ENCODE results near the gene WDR90. TPM values are rescaled to one million over a fixed set of nuclear protein-coding genes. Genes with fewer than 3 reads are reported as not detected.
A peak's percentile ranks its signal among the peaks of the same experiment; 100 is the strongest.
"Not testable (repeated sequence)": the region's sequence is repeated elsewhere in the genome, so short reads cannot be mapped to it uniquely, and the experiment has no call there.

The WDR90 gene
- total and polyA plus RNA-seq, 4 donors = 7.5 to 60.9 (median 23.4) TPM

- intact Hi-C loops (cut with DNase I) = no loop called here
- no peak overlapping the region for H3K4me3 ChIP-seq (ENCODE audit: low read length in 2 of 2)
- peaks cover 0 to 5% of the 10 kb centered on the region in 2 donors for H3K36me3 ChIP-seq (ENCODE audit: control insufficient read depth in 1 of 2, insufficient read depth in 2 of 2, low read length in 1 of 2)
- DNase-seq (peak in 1 of 2 donors; percentile 67), ATAC-seq (ENCODE audit: low FRiP score) (no peak)
- H3K27ac ChIP-seq (ENCODE audit: low read depth in 1 of 2, low read length in 2 of 2) = no peak overlapping the region
- H3K27me3 ChIP-seq (ENCODE audit: control insufficient read depth in 1 of 2, insufficient read depth in 2 of 2, low read length in 1 of 2) = no peaks in the 10 kb centered on the region
- no peaks in the 10 kb centered on the region for H3K9me3 ChIP-seq (ENCODE audit: control insufficient read depth, low read length)
- WGBS, 2 donors = 66 to 70% methylated on average over 10 of the region's 10 CpGs
- no peaks in the 10 kb centered on the region for H3K4me1 ChIP-seq (ENCODE audit: control insufficient read depth in 1 of 2, insufficient read depth in 2 of 2, low read length in 2 of 2)
Measured at GRCh38 chr16:685967-686366, 36.8 kb downstream of the WDR90 start.

GRCh38 chr16:686459-687260 lies 37.5 kb downstream of the WDR90 start:
- 94 to 95% methylated on average over 49 to 51 of the region's 51 CpGs for WGBS, 2 donors
- Histone ChIP-seq H3K27me3 (ENCODE audit: control insufficient read depth in 1 of 2, insufficient read depth in 2 of 2, low read length in 1 of 2) (no peaks in the 10 kb centered on the region), H3K4me3 (ENCODE audit: low read length in 2 of 2) (no peak overlapping the region), H3K9me3 (ENCODE audit: control insufficient read depth, low read length) (no peaks in the 10 kb centered on the region), H3K27ac (ENCODE audit: low read depth in 1 of 2, low read length in 2 of 2) (no peak overlapping the region), H3K36me3 (ENCODE audit: control insufficient read depth in 1 of 2, insufficient read depth in 2 of 2, low read length in 1 of 2) (peaks cover 0 to 5% of the 10 kb centered on the region in 2 donors), H3K4me1 (ENCODE audit: control insufficient read depth in 1 of 2, insufficient read depth in 2 of 2, low read length in 2 of 2) (no peaks in the 10 kb centered on the region)
- intact Hi-C loops (cut with DNase I) = no loop called here
- ATAC-seq (ENCODE audit: low FRiP score) = no peak
- DNase-seq = no peak

- Histone ChIP-seq H3K27me3 (ENCODE audit: control insufficient read depth in 1 of 2, insufficient read depth in 2 of 2, low read length in 1 of 2) (no peaks in the 10 kb centered on the region), H3K4me3 (ENCODE audit: low read length in 2 of 2) (no peak overlapping the region), H3K36me3 (ENCODE audit: control insufficient read depth in 1 of 2, insufficient read depth in 2 of 2, low read length in 1 of 2) (no peaks in the 10 kb centered on the region), H3K4me1 (ENCODE audit: control insufficient read depth in 1 of 2, insufficient read depth in 2 of 2, low read length in 2 of 2) (no peaks in the 10 kb centered on the region), H3K27ac (ENCODE audit: low read depth in 1 of 2, low read length in 2 of 2) (no peak overlapping the region), H3K9me3 (ENCODE audit: control insufficient read depth, low read length) (no peaks in the 10 kb centered on the region)
- DNase-seq (no peak), ATAC-seq (ENCODE audit: low FRiP score) (no peak)
- 90 to 92% methylated on average over 19 of the region's 19 CpGs for WGBS, 2 donors
- intact Hi-C loops (cut with DNase I) = no loop called here
Measured at GRCh38 chr16:687499-687898, 38.3 kb downstream of the WDR90 start.

GRCh38 chr16:689175-689897 lies 40.2 kb downstream of the WDR90 start:
- WGBS, 2 donors = 83% methylated on average over 26 of the region's 26 CpGs
- Histone ChIP-seq H3K4me3 (ENCODE audit: low read length in 2 of 2) (peak overlapping the region in 1 of 2 donors; percentile 71), H3K36me3 (ENCODE audit: control insufficient read depth in 1 of 2, insufficient read depth in 2 of 2, low read length in 1 of 2) (no peaks in the 10 kb centered on the region), H3K27ac (ENCODE audit: low read depth in 1 of 2, low read length in 2 of 2) (no peak overlapping the region), H3K27me3 (ENCODE audit: control insufficient read depth in 1 of 2, insufficient read depth in 2 of 2, low read length in 1 of 2) (no peaks in the 10 kb centered on the region), H3K4me1 (ENCODE audit: control insufficient read depth in 1 of 2, insufficient read depth in 2 of 2, low read length in 2 of 2) (no peaks in the 10 kb centered on the region), H3K9me3 (ENCODE audit: control insufficient read depth, low read length) (no peaks in the 10 kb centered on the region)
- no peak for DNase-seq
- no peak for ATAC-seq (ENCODE audit: low FRiP score)
- intact Hi-C loops (cut with DNase I) = no loop called here

- WGBS, 2 donors = 82 to 85% methylated on average over 16 of the region's 16 CpGs
- ATAC-seq (ENCODE audit: low FRiP score); H3K27me3 ChIP-seq (ENCODE audit: control insufficient read depth in 1 of 2, insufficient read depth in 2 of 2, low read length in 1 of 2); H3K27ac ChIP-seq (ENCODE audit: low read depth in 1 of 2, low read length in 2 of 2); H3K4me3 ChIP-seq (ENCODE audit: low read length in 2 of 2); DNase-seq; intact Hi-C loops (cut with DNase I); H3K4me1 ChIP-seq (ENCODE audit: control insufficient read depth in 1 of 2, insufficient read depth in 2 of 2, low read length in 2 of 2); H3K36me3 ChIP-seq (ENCODE audit: control insufficient read depth in 1 of 2, insufficient read depth in 2 of 2, low read length in 1 of 2); H3K9me3 ChIP-seq (ENCODE audit: control insufficient read depth, low read length): not testable (repeated sequence)
Measured at GRCh38 chr16:691242-691641, 42.1 kb downstream of the WDR90 start.

- H3K27ac ChIP-seq (ENCODE audit: low read depth in 1 of 2, low read length in 2 of 2) = no peak overlapping the region
- no peak overlapping the region for H3K4me3 ChIP-seq (ENCODE audit: low read length in 2 of 2)
- ATAC-seq (ENCODE audit: low FRiP score) = no peak
- H3K9me3 ChIP-seq (ENCODE audit: control insufficient read depth, low read length) = no peaks in the 10 kb centered on the region
- DNase-seq = no peak
- H3K4me1 ChIP-seq (ENCODE audit: control insufficient read depth in 1 of 2, insufficient read depth in 2 of 2, low read length in 2 of 2) = no peaks in the 10 kb centered on the region
- WGBS, 2 donors = 65 to 67% methylated on average over 10 of the region's 10 CpGs
- peaks cover 0 to 2% of the 10 kb centered on the region in 2 donors for H3K27me3 ChIP-seq (ENCODE audit: control insufficient read depth in 1 of 2, insufficient read depth in 2 of 2, low read length in 1 of 2)
- intact Hi-C loops (cut with DNase I) = no loop called here
- no peaks in the 10 kb centered on the region for H3K36me3 ChIP-seq (ENCODE audit: control insufficient read depth in 1 of 2, insufficient read depth in 2 of 2, low read length in 1 of 2)
Measured at GRCh38 chr16:692356-693108, 43.4 kb downstream of the WDR90 start.

GRCh38 chr16:693364-693763 lies 44.2 kb downstream of the WDR90 start:
- H3K27ac ChIP-seq (ENCODE audit: low read depth in 1 of 2, low read length in 2 of 2) = no peak overlapping the region
- 30 to 36% methylated on average over 22 of the region's 22 CpGs for WGBS, 2 donors
- DNase-seq (no peak), ATAC-seq (ENCODE audit: low FRiP score) (no peak)
- no peak overlapping the region for H3K4me3 ChIP-seq (ENCODE audit: low read length in 2 of 2)
- no peaks in the 10 kb centered on the region for H3K9me3 ChIP-seq (ENCODE audit: control insufficient read depth, low read length)
- H3K4me1 ChIP-seq (ENCODE audit: control insufficient read depth in 1 of 2, insufficient read depth in 2 of 2, low read length in 2 of 2) = no peaks in the 10 kb centered on the region
- intact Hi-C loops (cut with DNase I) = no loop called here
- H3K27me3 ChIP-seq (ENCODE audit: control insufficient read depth in 1 of 2, insufficient read depth in 2 of 2, low read length in 1 of 2) = peaks cover 0 to 2% of the 10 kb centered on the region in 2 donors
- no peaks in the 10 kb centered on the region for H3K36me3 ChIP-seq (ENCODE audit: control insufficient read depth in 1 of 2, insufficient read depth in 2 of 2, low read length in 1 of 2)

GRCh38 chr16:693766-694165 lies 44.6 kb downstream of the WDR90 start:
- Histone ChIP-seq H3K27ac (ENCODE audit: low read depth in 1 of 2, low read length in 2 of 2) (no peak overlapping the region), H3K4me1 (ENCODE audit: control insufficient read depth in 1 of 2, insufficient read depth in 2 of 2, low read length in 2 of 2) (no peaks in the 10 kb centered on the region), H3K9me3 (ENCODE audit: control insufficient read depth, low read length) (no peaks in the 10 kb centered on the region), H3K4me3 (ENCODE audit: low read length in 2 of 2) (no peak overlapping the region), H3K36me3 (ENCODE audit: control insufficient read depth in 1 of 2, insufficient read depth in 2 of 2, low read length in 1 of 2) (no peaks in the 10 kb centered on the region), H3K27me3 (ENCODE audit: control insufficient read depth in 1 of 2, insufficient read depth in 2 of 2, low read length in 1 of 2) (peaks cover 0 to 2% of the 10 kb centered on the region in 2 donors)
- WGBS, 2 donors = 3% methylated on average over 19 to 37 of the region's 37 CpGs
- ATAC-seq (ENCODE audit: low FRiP score) (no peak), DNase-seq (no peak)
- intact Hi-C loops (cut with DNase I) = no loop called here
